Fibroblast of skin of abdomen (primary cell): ENCODE results near the gene GPR4.
"Not testable (repeated sequence)": the region's sequence is repeated elsewhere in the genome, so short reads cannot be mapped to it uniquely, and the experiment has no call there.

Experiments
- DNase-seq: peaks from one replicate; pipeline ENCODE4 v3.0.0-alpha.2; 2013

The GPR4 gene

GRCh38 chr19:45621976-45622503, 20.0 kb upstream of the GPR4 start:
- DNase-seq, result no peak

GRCh38 chr19:45621389-45621788, 19.4 kb upstream of the GPR4 start:
- DNase-seq, result no peak

- DNase-seq, result no peak
Measured at GRCh38 chr19:45616704-45617017, 14.6 kb upstream of the GPR4 start.

- peak; percentile 86 for DNase-seq
Measured at GRCh38 chr19:45615795-45616703, 14.0 kb upstream of the GPR4 start.

GRCh38 chr19:45615056-45615455, 13.0 kb upstream of the GPR4 start:
- DNase-seq, result not testable (repeated sequence)

- peak; percentile 80 for DNase-seq
Measured at GRCh38 chr19:45613926-45614725, 12.1 kb upstream of the GPR4 start.

- DNase-seq, result no peak
Measured at GRCh38 chr19:45608948-45609347, 6.9 kb upstream of the GPR4 start.

GRCh38 chr19:45607071-45608029, 5.3 kb upstream of the GPR4 start:
- peak; percentile 62 for DNase-seq

- DNase-seq, result no peak
Measured at GRCh38 chr19:45601115-45601514, 897 bp downstream of the GPR4 start.

- DNase-seq, result no peak
Measured at GRCh38 chr19:45600340-45600885, 1.6 kb downstream of the GPR4 start.

GRCh38 chr19:45599286-45599685, 2.7 kb downstream of the GPR4 start:
- no peak for DNase-seq

GRCh38 chr19:45598267-45599001, 3.6 kb downstream of the GPR4 start:
- DNase-seq, result no peak

- DNase-seq, result no peak
Measured at GRCh38 chr19:45597425-45598111, 4.4 kb downstream of the GPR4 start.

GRCh38 chr19:45595814-45596213, 6.2 kb downstream of the GPR4 start:
- DNase-seq, result no peak

GRCh38 chr19:45593520-45593919, 8.5 kb downstream of the GPR4 start:
- DNase-seq, result no peak

GRCh38 chr19:45592366-45592765, 9.6 kb downstream of the GPR4 start:
- DNase-seq, result no peak

- DNase-seq, result no peak
Measured at GRCh38 chr19:45591638-45592005, 10.4 kb downstream of the GPR4 start.

GRCh38 chr19:45591004-45591637, 10.9 kb downstream of the GPR4 start:
- DNase-seq, result peak; percentile 51

- no peak for DNase-seq
Measured at GRCh38 chr19:45590300-45591003, 11.6 kb downstream of the GPR4 start.

GRCh38 chr19:45589768-45590167, 12.2 kb downstream of the GPR4 start:
- no peak for DNase-seq
